Peyer's patch (tissue), 4 donors: ENCODE data around the gene CRELD2.

ENCODE experiments used
- POLR2A ChIP-seq, 2 donors: fragments of 450-650 bp; IDR thresholded peaks; one replicate each; pipeline ENCODE4 v1.5.1; 2017; ENCODE audit warnings: antibody characterized with exemption in 2 of 2, mild to moderate bottlenecking in 2 of 2, moderate library complexity in 2 of 2
- TF ChIP-seq, protein P1 (sequence below), 6 experiments: fragments of 450-650 bp in 4 of 6; fragments of 200-600 bp in 2 of 6; sonication (generic) in 1 of 6; IDR thresholded peaks; one replicate each; pipeline ENCODE4 v1.5.1; 2017 to 2019; ENCODE audit warnings: antibody characterized with exemption in 6 of 6, mild to moderate bottlenecking in 3 of 6, moderate library complexity in 1 of 6

DNA sequence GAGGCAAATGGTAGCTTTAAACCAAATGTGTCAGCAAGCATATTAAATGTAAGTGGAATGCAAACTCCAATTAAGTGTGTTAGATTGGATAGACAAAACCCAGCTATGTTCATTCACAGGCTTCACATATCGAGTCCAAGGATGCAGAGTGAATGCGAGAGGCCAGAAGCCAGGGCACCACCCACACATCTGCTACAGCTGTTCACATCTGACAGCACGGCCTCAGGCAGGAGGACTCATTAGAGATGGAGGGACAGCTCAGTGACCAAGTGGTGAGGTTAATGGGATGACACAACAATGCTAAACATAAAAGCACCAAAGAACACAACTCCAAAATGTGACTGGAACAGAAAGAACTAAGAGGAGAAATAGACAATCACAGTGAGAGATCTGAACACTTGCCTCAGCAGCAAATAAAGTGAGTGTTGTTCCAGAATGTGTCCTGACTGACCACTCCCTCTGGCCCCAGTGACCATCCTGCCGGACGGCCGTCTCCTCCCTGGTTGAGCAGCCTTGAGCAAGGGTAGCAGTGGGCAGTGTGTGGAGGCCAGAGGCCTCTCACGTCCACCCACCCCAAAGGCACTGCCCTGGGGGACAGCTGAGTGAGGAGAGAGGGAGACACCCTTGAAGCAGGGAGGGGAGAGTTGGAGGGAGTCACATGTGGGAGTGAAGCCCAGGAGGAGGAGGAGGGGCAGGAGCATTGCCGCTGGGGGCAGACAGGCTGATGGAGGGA is 23.9 kb upstream of the CRELD2 start:
- TF ChIP-seq, protein P1, sequence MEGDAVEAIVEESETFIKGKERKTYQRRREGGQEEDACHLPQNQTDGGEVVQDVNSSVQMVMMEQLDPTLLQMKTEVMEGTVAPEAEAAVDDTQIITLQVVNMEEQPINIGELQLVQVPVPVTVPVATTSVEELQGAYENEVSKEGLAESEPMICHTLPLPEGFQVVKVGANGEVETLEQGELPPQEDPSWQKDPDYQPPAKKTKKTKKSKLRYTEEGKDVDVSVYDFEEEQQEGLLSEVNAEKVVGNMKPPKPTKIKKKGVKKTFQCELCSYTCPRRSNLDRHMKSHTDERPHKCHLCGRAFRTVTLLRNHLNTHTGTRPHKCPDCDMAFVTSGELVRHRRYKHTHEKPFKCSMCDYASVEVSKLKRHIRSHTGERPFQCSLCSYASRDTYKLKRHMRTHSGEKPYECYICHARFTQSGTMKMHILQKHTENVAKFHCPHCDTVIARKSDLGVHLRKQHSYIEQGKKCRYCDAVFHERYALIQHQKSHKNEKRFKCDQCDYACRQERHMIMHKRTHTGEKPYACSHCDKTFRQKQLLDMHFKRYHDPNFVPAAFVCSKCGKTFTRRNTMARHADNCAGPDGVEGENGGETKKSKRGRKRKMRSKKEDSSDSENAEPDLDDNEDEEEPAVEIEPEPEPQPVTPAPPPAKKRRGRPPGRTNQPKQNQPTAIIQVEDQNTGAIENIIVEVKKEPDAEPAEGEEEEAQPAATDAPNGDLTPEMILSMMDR (IDR thresholded peaks at IDR 0.05) = no peak
- no peak for TF ChIP-seq POLR2A (IDR thresholded peaks at IDR 0.05)
